HepG2 (cell line): ENCODE results near the gene NTN5. TPM values are rescaled to one million over a fixed set of nuclear protein-coding genes. Genes with fewer than 3 reads are reported as not detected.
A peak's percentile ranks its signal among the peaks of the same experiment; 100 is the strongest.

ENCODE experiments used
- CEBPB ChIP-seq: IDR thresholded peaks from 2 replicates; pipeline ENCODE4 v1.6.1; 2011; ENCODE audit warnings: low read depth, low read length, improper control_type of control experiment, borderline replicate concordance
- JUN ChIP-seq: sonication (generic); formaldehyde crosslinking; IDR thresholded peaks from 2 replicates; pipeline ENCODE4 v1.4.0; 2020; ENCODE audit warnings: mild to moderate bottlenecking, missing genetic modification reagents
- MLLT10 ChIP-seq: sonication (generic); formaldehyde crosslinking; IDR thresholded peaks from 2 replicates; pipeline ENCODE4 v1.4.0; 2020; ENCODE audit warnings: missing genetic modification reagents
- RELA ChIP-seq: sonication (generic); formaldehyde crosslinking; IDR thresholded peaks from 2 replicates; pipeline ENCODE4 v1.4.0; 2020; ENCODE audit warnings: missing genetic modification reagents
- REPIN1 ChIP-seq: sonication (generic); formaldehyde crosslinking; IDR thresholded peaks from 2 replicates; pipeline ENCODE4 v1.8.0; 2022; ENCODE audit warnings: missing genetic modification reagents, low read depth, mild to moderate bottlenecking, borderline replicate concordance
- ZNF552 ChIP-seq: sonication (generic); formaldehyde crosslinking; IDR thresholded peaks from 2 replicates; pipeline ENCODE4 v1.9.0; 2022; ENCODE audit warnings: missing genetic modification reagents, mild to moderate bottlenecking, borderline replicate concordance
- ZNF724P ChIP-seq: sonication (generic); formaldehyde crosslinking; IDR thresholded peaks from 2 replicates; pipeline ENCODE4 v1.8.0; 2022; ENCODE audit warnings: missing genetic modification reagents, borderline replicate concordance
- polyA plus RNA-seq, 8 experiments: library from polyadenylated mRNA; depleted of rRNA in 3 of 8; stranded (reverse) in 7 of 8; unstranded in 1 of 8; fragments of >200 nt; fragmentation: Illumina TruSeq in 4 of 8; extraction: Trizol in 4 of 8; gene quantifications; 2 replicates each; pipeline versions ENCODE4 v1.2.1 to v1.2.3, GENCODE V29; 2011 to 2016; ENCODE audit warnings: low read depth in 4 of 8, missing spikeins in 1 of 8, mixed read lengths in 1 of 8; ENCODE audit not compliant: insufficient read depth in 1 of 8
- total RNA-seq, 5 experiments: library from RNA; depleted of rRNA; stranded (reverse); fragments of >200 nt; fragmentation: Illumina TruSeq; extraction: Trizol; gene quantifications; 2 replicates each; pipeline ENCODE4 v1.2.3, GENCODE V29; 2016; ENCODE audit warnings: low read depth in 1 of 5
- TF ChIP-seq, protein P1 (sequence below): sonication (generic); formaldehyde crosslinking; IDR thresholded peaks from 2 replicates; pipeline ENCODE4 v1.8.1; 2022; ENCODE audit warnings: mild to moderate bottlenecking, missing genetic modification reagents
- TF ChIP-seq, protein P2 (sequence below): sonication (generic); formaldehyde crosslinking; IDR thresholded peaks from 2 replicates; pipeline ENCODE4 v1.8.1; 2023; ENCODE audit warnings: missing genetic modification reagents, mild to moderate bottlenecking, borderline replicate concordance
- TF ChIP-seq, protein P3 (sequence below): sonication (generic); formaldehyde crosslinking; IDR thresholded peaks from 2 replicates; pipeline ENCODE4 v1.8.0; 2022; ENCODE audit warnings: mild to moderate bottlenecking, missing genetic modification reagents
- TF ChIP-seq, protein P4 (sequence below): sonication (generic); formaldehyde crosslinking; IDR thresholded peaks from 2 replicates; pipeline ENCODE4 v1.4.0; 2020; ENCODE audit warnings: missing genetic modification reagents
- TF ChIP-seq, protein P5 (sequence below): sonication (generic); formaldehyde crosslinking; IDR thresholded peaks from 2 replicates; pipeline ENCODE4 v1.4.0; 2020; ENCODE audit warnings: missing genetic modification reagents
- TF ChIP-seq, protein P6 (sequence below): sonication (generic); formaldehyde crosslinking; IDR thresholded peaks from 2 replicates; pipeline ENCODE4 v1.5.1; 2020; ENCODE audit warnings: missing genetic modification reagents, mild to moderate bottlenecking, borderline replicate concordance

The NTN5 gene
- total and polyA plus RNA-seq, 2 of the 13 experiments (the other 11 are each of a cell fraction or from before 2014, with no cell fraction given): 0.05 TPM; not detected in 1

DNA sequence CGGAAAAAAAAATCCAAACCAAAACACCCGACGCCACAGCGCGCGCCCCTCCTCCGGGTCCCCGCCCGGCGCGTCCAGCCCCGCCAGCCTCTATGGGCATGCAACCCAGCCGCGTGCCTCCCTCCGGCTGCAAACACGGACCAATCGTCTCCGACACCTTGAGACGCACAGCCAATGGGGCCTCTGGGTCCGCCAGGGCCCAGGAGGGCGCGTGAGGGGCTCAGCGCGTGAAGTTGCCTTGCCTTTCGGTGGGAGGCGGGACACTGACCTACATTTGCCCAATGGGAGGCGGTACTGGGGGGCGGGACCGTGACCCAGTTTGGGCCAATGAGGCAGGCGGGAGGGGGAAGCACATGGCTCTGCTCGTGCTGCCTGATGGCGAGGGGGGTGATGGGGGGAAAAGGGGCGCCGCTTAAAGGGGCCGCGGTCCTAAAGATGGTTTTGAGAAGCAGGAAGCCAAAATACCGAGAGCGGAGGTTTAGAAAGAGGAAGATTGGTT lies 35.3 kb downstream of the NTN5 start (continued):
- TF ChIP-seq, protein P1, sequence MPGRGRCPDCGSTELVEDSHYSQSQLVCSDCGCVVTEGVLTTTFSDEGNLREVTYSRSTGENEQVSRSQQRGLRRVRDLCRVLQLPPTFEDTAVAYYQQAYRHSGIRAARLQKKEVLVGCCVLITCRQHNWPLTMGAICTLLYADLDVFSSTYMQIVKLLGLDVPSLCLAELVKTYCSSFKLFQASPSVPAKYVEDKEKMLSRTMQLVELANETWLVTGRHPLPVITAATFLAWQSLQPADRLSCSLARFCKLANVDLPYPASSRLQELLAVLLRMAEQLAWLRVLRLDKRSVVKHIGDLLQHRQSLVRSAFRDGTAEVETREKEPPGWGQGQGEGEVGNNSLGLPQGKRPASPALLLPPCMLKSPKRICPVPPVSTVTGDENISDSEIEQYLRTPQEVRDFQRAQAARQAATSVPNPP (CRISPR knock-in tag): peak; percentile 76
- TF ChIP-seq JUN (CRISPR knock-in tag): peak; percentile 84
- TF ChIP-seq, protein P2, sequence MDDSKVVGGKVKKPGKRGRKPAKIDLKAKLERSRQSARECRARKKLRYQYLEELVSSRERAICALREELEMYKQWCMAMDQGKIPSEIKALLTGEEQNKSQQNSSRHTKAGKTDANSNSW (CRISPR knock-in tag): 0 out of 2 replicates have a peak, but pooled peaks have one; percentile 31
- TF ChIP-seq, protein P3, sequence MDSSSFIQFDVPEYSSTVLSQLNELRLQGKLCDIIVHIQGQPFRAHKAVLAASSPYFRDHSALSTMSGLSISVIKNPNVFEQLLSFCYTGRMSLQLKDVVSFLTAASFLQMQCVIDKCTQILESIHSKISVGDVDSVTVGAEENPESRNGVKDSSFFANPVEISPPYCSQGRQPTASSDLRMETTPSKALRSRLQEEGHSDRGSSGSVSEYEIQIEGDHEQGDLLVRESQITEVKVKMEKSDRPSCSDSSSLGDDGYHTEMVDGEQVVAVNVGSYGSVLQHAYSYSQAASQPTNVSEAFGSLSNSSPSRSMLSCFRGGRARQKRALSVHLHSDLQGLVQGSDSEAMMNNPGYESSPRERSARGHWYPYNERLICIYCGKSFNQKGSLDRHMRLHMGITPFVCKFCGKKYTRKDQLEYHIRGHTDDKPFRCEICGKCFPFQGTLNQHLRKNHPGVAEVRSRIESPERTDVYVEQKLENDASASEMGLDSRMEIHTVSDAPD (CRISPR knock-in tag): peak; percentile 72; the same call in 1 of the 2 replicates
- TF ChIP-seq, protein P4, sequence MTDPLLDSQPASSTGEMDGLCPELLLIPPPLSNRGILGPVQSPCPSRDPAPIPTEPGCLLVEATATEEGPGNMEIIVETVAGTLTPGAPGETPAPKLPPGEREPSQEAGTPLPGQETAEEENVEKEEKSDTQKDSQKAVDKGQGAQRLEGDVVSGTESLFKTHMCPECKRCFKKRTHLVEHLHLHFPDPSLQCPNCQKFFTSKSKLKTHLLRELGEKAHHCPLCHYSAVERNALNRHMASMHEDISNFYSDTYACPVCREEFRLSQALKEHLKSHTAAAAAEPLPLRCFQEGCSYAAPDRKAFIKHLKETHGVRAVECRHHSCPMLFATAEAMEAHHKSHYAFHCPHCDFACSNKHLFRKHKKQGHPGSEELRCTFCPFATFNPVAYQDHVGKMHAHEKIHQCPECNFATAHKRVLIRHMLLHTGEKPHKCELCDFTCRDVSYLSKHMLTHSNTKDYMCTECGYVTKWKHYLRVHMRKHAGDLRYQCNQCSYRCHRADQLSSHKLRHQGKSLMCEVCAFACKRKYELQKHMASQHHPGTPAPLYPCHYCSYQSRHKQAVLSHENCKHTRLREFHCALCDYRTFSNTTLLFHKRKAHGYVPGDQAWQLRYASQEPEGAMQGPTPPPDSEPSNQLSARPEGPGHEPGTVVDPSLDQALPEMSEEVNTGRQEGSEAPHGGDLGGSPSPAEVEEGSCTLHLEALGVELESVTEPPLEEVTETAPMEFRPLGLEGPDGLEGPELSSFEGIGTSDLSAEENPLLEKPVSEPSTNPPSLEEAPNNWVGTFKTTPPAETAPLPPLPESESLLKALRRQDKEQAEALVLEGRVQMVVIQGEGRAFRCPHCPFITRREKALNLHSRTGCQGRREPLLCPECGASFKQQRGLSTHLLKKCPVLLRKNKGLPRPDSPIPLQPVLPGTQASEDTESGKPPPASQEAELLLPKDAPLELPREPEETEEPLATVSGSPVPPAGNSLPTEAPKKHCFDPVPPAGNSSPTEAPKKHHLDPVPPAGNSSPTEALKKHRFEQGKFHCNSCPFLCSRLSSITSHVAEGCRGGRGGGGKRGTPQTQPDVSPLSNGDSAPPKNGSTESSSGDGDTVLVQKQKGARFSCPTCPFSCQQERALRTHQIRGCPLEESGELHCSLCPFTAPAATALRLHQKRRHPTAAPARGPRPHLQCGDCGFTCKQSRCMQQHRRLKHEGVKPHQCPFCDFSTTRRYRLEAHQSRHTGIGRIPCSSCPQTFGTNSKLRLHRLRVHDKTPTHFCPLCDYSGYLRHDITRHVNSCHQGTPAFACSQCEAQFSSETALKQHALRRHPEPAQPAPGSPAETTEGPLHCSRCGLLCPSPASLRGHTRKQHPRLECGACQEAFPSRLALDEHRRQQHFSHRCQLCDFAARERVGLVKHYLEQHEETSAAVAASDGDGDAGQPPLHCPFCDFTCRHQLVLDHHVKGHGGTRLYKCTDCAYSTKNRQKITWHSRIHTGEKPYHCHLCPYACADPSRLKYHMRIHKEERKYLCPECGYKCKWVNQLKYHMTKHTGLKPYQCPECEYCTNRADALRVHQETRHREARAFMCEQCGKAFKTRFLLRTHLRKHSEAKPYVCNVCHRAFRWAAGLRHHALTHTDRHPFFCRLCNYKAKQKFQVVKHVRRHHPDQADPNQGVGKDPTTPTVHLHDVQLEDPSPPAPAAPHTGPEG (CRISPR knock-in tag): no peak
- TF ChIP-seq MLLT10: no peak
- TF ChIP-seq RELA (CRISPR knock-in tag): no peak
- TF ChIP-seq, protein P5, sequence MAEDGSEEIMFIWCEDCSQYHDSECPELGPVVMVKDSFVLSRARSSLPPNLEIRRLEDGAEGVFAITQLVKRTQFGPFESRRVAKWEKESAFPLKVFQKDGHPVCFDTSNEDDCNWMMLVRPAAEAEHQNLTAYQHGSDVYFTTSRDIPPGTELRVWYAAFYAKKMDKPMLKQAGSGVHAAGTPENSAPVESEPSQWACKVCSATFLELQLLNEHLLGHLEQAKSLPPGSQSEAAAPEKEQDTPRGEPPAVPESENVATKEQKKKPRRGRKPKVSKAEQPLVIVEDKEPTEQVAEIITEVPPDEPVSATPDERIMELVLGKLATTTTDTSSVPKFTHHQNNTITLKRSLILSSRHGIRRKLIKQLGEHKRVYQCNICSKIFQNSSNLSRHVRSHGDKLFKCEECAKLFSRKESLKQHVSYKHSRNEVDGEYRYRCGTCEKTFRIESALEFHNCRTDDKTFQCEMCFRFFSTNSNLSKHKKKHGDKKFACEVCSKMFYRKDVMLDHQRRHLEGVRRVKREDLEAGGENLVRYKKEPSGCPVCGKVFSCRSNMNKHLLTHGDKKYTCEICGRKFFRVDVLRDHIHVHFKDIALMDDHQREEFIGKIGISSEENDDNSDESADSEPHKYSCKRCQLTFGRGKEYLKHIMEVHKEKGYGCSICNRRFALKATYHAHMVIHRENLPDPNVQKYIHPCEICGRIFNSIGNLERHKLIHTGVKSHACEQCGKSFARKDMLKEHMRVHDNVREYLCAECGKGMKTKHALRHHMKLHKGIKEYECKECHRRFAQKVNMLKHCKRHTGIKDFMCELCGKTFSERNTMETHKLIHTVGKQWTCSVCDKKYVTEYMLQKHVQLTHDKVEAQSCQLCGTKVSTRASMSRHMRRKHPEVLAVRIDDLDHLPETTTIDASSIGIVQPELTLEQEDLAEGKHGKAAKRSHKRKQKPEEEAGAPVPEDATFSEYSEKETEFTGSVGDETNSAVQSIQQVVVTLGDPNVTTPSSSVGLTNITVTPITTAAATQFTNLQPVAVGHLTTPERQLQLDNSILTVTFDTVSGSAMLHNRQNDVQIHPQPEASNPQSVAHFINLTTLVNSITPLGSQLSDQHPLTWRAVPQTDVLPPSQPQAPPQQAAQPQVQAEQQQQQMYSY (CRISPR knock-in tag): no peak
- peak; percentile 28; the same call in 1 of the 2 replicates for TF ChIP-seq CEBPB
- TF ChIP-seq REPIN1 (CRISPR knock-in tag): no peak; the same call in 1 of the 2 replicates
- TF ChIP-seq, protein P6, sequence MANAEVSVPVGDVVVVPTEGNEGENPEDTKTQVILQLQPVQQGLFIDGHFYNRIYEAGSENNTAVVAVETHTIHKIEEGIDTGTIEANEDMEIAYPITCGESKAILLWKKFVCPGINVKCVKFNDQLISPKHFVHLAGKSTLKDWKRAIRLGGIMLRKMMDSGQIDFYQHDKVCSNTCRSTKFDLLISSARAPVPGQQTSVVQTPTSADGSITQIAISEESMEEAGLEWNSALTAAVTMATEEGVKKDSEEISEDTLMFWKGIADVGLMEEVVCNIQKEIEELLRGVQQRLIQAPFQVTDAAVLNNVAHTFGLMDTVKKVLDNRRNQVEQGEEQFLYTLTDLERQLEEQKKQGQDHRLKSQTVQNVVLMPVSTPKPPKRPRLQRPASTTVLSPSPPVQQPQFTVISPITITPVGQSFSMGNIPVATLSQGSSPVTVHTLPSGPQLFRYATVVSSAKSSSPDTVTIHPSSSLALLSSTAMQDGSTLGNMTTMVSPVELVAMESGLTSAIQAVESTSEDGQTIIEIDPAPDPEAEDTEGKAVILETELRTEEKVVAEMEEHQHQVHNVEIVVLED: peak; percentile 80
- no peak for TF ChIP-seq ZNF552 (CRISPR knock-in tag)
- TF ChIP-seq ZNF724P (CRISPR knock-in tag): peak; percentile 78
